Fibroblast of skin of scalp (primary cell): ENCODE measurements around the gene NBPF12.
"Not testable (repeated sequence)": the region's sequence is repeated elsewhere in the genome, so short reads cannot be mapped to it uniquely, and the experiment has no call there.

ENCODE experiments used
- DNase-seq: peaks from one replicate; pipeline ENCODE4 v3.0.0-alpha.2; 2013

Gene NBPF12

GRCh38 chr1:146985855-146986254 is 47.7 kb downstream of the NBPF12 start:
- DNase-seq: not testable (repeated sequence)

- DNase-seq: not testable (repeated sequence)
Observed at GRCh38 chr1:146986450-146986849, 48.3 kb downstream of the NBPF12 start.

- not testable (repeated sequence) for DNase-seq
Observed at GRCh38 chr1:146987502-146987901, 49.4 kb downstream of the NBPF12 start.

- DNase-seq: not testable (repeated sequence)
Observed at GRCh38 chr1:146989455-146989854, 51.3 kb downstream of the NBPF12 start.

- not testable (repeated sequence) for DNase-seq
Observed at GRCh38 chr1:147008495-147008894, 70.4 kb downstream of the NBPF12 start.

GRCh38 chr1:147026975-147027374 is 88.9 kb downstream of the NBPF12 start:
- not testable (repeated sequence) for DNase-seq

- DNase-seq: not testable (repeated sequence)
Observed at GRCh38 chr1:147030066-147030653, 92.0 kb downstream of the NBPF12 start.

GRCh38 chr1:147039916-147040315 is 101.8 kb downstream of the NBPF12 start:
- DNase-seq: no peak

- not testable (repeated sequence) for DNase-seq
Observed at GRCh38 chr1:147042891-147043290, 104.8 kb downstream of the NBPF12 start.

- DNase-seq: not testable (repeated sequence)
Observed at GRCh38 chr1:147044511-147044910, 106.4 kb downstream of the NBPF12 start.
